Skin of body (tissue), 2 donors: ENCODE results near the gene ATP1A2. TPM values are rescaled to one million over a fixed set of nuclear protein-coding genes. Genes with fewer than 3 reads are reported as not detected.

Source experiments
- DNase-seq: peaks from one replicate; lab custom pipeline; 2025; lab: John Stamatoyannopoulos, UW
- total RNA-seq: library from RNA; depleted of rRNA; stranded (reverse); fragments of >200 nt; gene quantifications from one replicate; pipeline ENCODE4 v1.2.3, GENCODE V29; 2014

ATP1A2 gene
- total RNA-seq, 1 donor from 2014 or later: 20.7 TPM

DNA sequence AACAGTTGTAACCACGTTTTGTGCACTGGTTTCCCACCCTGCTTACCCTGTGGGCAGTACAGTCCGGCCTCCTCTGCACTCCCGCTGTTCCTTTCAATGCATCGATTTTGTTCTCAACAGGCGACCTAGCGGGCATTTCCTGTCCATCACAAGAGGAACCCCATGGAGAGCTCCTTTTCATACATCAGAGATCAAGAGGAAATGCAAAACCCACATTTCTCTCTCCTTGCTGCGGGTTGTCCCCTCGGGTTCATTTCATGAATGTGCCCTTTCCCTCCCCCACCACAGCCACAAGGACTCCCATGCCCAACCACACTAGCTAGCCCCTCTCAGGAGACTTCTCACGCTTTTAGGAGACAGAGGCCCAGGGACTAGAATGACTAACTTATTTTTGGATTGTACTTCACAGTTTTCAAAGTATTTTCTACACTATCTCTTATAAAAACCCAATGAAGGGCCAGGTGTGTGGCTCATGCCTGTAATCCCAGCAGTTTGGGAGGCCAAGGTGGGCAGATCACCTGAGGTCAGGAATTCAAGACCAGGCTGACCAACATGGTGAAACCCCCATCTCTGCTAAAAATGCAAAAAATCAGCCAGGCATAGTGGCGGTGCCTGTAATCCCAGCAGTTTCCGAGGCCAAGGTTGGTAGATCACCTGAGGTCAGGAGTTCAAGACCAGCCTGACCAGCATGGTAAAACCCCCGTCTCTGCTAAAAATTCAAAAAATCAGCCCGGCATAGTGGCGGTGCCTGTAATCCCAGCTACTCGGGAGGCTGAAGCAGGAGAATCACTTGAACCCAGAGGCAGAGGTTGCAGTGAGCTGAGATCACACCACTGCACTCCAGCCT lies 54.2 kb downstream of the ATP1A2 start:
- DNase-seq: no peak

DNA sequence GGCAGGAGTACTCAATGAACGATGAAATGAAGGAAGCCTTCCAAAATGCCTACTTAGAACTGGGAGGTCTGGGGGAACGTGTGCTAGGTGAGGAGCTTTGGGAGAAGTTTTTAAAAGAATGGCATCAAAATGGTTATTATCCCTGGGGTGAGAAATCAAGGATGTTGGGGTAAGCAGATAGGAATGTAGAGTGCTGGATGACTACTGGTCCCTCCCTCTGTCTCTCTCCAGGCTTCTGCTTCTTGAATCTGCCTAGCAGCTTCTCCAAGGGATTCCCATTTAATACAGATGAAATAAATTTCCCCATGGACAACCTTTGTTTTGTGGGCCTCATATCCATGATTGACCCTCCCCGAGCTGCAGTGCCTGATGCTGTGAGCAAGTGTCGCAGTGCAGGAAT lies 55.8 kb downstream of the ATP1A2 start:
- DNase-seq: no peak

DNA sequence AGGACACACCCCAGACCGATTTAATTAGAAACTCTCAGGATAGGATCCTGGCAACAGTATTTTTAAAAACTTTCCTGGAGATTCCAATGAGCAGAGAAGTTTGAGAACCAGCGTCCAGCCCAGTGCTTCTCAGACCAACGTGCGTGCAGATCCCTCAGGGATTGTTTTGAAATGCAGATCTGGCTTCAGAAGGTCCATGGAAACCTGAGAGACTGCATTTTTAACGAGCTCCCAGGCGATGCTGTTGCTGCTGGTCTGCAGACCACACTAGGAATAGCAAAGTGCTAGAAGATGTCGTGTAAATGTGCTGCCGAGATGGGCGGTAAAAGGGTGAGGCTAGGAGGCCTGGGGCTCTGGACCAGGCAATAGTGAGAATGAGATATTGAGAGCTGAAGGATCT lies 56.4 kb downstream of the ATP1A2 start:
- DNase-seq: no peak

DNA sequence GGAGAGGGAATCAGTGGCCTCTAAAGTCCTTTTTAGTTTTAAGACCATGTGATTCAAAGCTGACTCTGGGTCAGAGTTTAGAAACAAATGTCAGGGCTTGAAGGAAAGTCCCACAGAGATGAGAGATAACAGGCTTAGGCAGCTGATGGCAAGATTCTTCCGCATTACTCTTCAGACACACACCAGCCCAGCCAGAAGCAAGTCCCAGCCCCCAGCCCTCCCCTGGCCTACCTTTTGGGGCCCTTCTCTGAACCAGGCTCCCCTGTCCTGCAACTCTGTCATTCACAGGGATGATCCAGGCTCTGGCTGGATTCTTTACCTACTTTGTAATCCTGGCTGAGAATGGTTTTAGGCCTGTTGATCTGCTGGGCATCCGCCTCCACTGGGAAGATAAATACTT lies 61.7 kb downstream of the ATP1A2 start:
- DNase-seq: no peak

DNA sequence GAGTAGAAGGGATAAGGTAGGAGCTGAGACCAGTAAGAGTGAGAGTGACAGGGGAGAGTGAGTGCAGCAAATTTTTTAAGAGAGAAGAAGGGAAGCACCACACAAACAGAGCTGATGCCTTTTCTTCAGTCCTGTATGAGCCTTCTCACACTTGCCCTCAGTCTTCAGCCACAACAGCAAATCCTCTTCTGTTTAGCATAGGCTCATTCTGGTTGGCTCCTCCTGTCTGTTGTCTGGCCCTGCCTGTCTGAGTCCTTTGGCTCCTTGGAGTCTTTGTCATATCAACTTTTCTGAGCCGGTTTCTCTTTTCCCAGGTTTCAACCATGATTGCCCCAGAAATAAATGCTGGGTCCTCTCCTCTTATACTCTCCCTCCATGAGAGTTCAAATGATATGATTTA lies 62.1 kb downstream of the ATP1A2 start:
- DNase-seq: no peak

DNA sequence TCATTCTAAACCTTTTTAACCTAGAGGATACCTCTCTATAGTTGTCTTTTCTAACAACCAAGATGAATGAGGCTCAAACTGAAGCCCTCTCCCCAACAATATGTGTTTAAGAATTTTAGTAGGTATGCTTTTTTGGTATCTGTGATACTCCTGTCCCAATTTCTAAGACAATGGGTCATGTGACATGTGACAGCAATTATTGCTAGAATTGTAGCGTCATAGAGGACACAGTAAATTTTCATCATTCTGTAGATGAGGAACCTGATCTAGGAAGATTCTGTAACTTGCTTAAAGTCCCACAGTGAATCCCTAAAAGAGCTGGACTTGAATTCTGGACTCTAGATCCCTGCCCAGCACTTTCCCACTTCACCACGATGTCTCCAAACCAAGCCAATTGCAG lies 63.2 kb downstream of the ATP1A2 start:
- no peak for DNase-seq

DNA sequence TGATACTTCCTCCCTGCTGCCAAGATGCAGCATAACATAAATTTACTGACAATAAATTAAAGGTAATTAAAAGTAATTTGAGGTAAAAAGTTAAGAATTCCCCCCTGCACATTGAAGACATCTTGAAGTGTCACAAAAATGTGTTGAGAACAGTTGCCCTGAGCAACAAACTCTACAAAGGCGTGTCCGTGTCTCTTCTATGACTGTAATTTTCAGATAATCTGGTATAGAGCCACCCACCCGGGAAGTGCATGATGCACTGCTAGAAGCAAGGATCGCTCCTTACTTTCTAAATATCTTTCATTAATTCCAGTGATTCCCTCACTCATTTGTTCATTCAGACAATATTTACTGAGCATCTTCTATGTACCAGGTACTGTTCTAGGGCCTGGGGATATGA lies 63.8 kb downstream of the ATP1A2 start:
- no peak for DNase-seq

DNA sequence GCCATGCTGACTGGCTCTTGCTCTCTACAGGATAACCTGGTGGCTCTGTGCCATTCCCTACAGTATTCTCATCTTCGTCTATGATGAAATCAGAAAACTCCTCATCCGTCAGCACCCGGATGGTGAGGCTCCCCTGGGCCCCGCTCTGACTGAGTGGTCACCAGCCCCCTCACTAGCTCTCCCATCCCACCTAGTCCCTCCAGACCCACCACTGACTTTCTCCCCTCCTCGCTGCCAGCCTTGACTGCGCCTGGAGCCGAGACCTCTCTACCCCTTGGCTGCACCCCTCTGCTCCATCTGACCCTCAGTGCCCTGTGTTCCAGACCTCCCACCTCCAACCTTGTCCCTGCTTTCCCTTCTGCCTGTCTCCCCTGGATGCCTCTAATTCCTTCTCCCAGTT lies 70.7 kb downstream of the ATP1A2 start:
- DNase-seq: no peak

DNA sequence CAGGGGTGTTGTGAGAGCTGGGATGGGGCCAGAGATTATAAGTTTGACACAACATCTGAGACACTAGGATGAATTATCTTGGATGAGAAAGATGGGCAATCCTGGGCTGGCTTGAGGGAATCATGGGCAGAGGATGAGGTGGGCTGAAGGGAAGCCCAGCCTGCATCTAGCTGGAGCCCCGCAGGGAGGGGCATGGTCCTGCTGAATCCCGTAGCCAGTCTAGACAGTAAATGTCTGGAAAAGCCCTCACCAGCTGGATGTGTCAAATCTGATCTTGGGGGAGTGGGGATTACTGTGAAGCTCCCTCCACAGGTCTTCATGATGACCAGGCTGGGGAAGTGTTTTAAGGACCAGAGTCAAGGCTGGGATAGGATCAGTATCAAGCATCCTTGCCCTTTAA lies 71.2 kb downstream of the ATP1A2 start:
- DNase-seq: no peak

DNA sequence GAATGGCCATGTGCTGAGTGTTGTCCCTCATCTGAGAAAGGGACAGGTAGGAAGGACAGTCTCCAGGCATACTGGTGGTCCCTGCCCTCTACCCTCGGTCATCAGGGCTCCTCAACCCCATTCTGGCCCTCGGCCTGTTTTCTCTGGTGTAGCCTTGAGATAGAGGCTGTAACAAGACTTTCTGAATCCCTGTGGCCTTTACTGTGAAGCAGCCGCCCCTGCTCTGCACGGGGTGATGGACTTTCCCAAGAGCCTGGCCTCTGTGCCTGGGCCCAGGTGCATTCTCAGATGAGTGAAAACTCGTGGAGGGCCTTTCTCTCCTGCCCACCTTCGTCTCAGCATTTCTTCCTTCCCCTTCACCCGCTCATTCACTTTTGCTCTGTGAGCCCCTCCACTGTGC lies 71.8 kb downstream of the ATP1A2 start:
- no peak for DNase-seq

DNA sequence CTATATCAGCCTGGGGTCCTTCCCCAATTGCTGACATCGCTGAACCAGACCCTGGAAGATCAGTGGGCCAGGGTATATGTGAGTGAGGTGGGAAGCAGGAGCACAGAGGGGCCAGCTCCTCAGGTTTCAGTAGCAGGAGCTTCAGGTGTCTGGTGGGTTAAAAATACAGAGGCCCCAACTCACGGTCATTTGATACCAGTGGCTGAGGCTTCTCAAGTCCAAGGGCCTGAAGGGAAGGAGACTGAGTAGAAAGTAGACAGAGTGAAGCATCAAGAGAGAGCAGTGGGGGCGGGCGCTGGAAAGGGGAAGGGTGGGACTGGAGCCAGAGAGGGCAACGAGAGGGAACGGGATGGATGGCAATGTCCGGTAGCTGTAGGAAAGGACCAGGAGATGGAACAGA lies 72.8 kb downstream of the ATP1A2 start:
- no peak for DNase-seq

DNA sequence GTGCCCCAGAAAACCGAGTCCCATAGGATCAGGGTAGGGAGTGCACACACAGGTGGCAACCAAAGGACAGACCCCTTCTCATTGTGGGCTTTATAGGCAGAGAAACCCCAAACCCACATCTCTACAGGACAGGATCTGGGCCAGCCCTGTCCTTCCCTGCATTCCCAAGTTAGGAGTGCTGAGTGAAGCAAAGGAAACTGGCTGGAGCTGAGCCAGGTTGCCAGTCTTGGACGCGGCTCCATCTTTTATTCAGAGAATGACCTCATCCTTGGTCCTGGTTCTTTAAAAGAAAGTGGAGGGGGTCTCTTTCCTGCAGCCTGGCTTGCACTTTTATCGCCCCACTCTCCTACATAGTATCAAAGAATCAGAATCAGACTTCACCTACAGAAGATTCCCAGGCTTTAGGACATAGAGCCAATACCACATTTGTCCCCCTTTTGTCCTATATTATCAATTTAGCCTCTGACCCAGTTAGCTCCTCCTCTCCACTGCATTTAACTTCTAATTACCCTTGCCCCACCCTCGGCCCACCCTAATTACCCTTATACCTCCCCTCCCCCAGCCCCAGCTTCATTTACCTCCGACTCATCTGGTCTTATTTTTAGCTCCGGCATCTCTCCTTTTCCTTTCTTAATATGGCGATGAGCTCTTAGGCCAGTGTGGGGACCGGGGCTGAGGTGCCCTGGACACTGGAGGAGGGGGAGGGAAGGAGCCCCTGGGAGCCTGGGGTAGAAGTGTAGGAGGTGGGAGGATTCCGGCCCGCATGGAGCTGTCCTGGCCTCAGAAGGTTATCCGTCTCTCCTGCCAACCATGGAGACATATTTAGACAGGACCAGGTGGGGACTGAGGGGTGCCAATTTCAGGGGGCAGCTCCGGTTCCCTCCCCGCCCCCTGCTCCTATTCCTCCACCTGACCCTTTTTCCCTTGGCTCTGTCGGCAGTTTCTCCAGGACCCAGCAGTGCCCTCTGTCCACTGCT lies 74.4 kb downstream of the ATP1A2 start, which contains the start of gene CASQ1:
Gene CASQ1 (plus strand): TSS at position 927 of the 977 bp plus-strand sequence. CDS start 177 bp downstream, outside the sequence.
- DNase-seq: no peak

DNA sequence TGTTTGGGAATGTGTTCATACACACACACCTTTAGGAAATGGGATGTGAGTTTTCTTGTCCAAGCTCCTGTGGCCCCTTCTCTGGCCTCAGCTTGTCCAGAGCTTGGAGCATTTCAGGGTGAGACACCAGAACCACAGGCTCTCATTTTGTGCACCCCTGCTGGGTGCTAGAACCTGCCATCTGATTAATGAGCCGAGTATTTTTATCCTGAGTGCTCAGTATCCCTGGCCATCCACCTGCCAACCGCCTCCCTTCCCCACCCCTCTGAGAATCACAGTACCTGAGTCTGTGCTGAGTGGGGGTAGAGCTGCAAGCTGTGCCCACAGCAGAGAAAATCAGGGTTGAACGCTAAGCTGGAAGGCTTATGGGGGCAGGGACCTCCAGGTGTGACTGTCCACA lies 76.2 kb downstream of the ATP1A2 start:
- DNase-seq: no peak

DNA sequence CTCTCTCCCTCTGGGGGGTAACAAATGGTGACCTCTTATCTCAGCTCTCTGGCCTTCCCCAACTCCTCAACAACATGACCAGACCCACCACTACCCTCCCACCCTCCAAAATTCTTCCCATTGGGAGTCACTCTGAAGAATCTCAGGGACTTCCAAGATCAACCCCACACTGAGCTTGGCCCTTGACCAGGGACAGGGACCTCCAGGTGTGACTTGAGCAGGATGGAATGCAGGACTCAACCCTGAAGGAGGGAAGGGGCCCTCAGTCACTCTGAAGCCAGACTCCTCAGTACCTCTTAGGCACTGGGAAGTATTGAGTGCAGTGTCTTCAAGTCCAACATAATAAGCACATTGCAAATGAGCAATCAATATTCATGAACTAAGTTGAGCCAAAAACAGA lies 76.7 kb downstream of the ATP1A2 start:
- DNase-seq: no peak

Other genes starting within 250 kb of the ATP1A2 start
- 0.59 TPM for gene CFAP45, start 215.6 kb upstream of the ATP1A2 start, total RNA-seq
- gene TAGLN2, start 190.3 kb upstream of the ATP1A2 start, total RNA-seq: 145 TPM
- 8.4 TPM for gene IGSF9, start 170.1 kb upstream of the ATP1A2 start, total RNA-seq
- not detected for gene SLAMF9, start 161.5 kb upstream of the ATP1A2 start, total RNA-seq
- gene PIGM, start 83.8 kb upstream of the ATP1A2 start, total RNA-seq: 3.5 TPM
- gene KCNJ10, start 45.6 kb upstream of the ATP1A2 start, total RNA-seq: under 0.01 TPM
- not detected for gene KCNJ9, start 34.2 kb upstream of the ATP1A2 start, total RNA-seq
- gene IGSF8, start 17.1 kb upstream of the ATP1A2 start, total RNA-seq: 11.9 TPM
- not detected for gene ATP1A4, start 35.8 kb downstream of the ATP1A2 start, total RNA-seq
- 109 TPM for gene CASQ1, start 74.8 kb downstream of the ATP1A2 start, total RNA-seq
- gene PEA15, start 89.6 kb downstream of the ATP1A2 start, total RNA-seq: 26.8 TPM
- gene DCAF8, start 146.8 kb downstream of the ATP1A2 start, total RNA-seq: 94.4 TPM
- gene PEX19, start 169.4 kb downstream of the ATP1A2 start, total RNA-seq: 50.1 TPM
- gene COPA, start 227.5 kb downstream of the ATP1A2 start, total RNA-seq: 178 TPM
- 46.5 TPM for gene NCSTN, start 227.6 kb downstream of the ATP1A2 start, total RNA-seq